Measurements from ENCODE around the gene RPTOR.

RPTOR gene

DNA sequence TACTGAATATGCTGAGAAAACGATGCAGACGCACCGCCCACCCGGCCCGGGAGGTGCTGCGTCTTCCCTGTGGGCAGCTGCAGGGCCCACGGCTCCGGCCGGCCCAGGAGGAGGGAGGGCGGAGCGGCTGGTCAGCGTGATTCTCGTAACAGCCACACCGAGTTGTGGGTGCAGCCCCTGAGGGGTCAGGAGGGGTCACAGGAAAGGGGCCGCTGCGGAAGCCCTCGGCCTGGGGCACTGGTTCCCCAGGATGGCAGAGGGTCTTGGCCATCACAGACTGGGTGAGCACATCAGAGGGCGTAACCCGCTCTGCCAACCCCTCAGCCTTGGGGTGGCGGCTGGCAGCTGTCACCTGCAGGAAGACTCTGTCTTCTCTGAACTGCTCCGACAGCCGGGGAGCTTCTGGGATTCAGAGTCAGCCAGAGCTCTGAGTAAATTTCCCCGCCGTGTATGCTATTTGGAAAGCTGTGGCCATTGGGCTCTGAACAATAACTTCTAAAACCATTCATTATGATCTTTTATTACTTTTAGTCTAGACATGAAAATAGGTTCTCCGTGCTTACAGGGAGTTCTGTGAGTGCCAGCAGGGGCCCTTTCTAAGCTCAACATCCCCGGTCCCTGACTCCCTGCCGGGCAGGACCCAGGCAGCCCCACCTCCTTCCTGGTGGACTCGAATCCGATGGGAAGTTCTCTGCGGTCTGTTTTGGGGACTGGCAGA, 359.6 kb downstream of the RPTOR start:
- no peak overlapping the region for H3K4me3 ChIP-seq (ENCODE audit: low read depth, low read length)
- H3K4me1 ChIP-seq (ENCODE audit: control insufficient read depth, insufficient read depth, low read length): no peaks in the 10 kb centered on the region
- CTCF ChIA-PET: interaction anchor here (0.5 to 1.2 kb wide), 3 partner anchors 11 to 480 kb away, joined by 3 to 5 read pairs (median 3); no protein-coding TSS in a partner anchor
- H3K36me3 ChIP-seq (ENCODE audit: control insufficient read depth in 2 of 2, insufficient read depth in 1 of 2, low read length in 2 of 2): peaks cover 0 to 60% of the 10 kb centered on the region in 2 experiments; a peak in 2 of 3 replicates
- H3K27ac ChIP-seq (ENCODE audit: extremely low read depth, low read depth, low read length): no peak overlapping the region
- H3K9me3 ChIP-seq (ENCODE audit: control insufficient read depth, insufficient read depth, low read depth, low read length): no peaks in the 10 kb centered on the region
- POLR2A ChIA-PET: no interaction called here
- TF ChIP-seq, protein P1, sequence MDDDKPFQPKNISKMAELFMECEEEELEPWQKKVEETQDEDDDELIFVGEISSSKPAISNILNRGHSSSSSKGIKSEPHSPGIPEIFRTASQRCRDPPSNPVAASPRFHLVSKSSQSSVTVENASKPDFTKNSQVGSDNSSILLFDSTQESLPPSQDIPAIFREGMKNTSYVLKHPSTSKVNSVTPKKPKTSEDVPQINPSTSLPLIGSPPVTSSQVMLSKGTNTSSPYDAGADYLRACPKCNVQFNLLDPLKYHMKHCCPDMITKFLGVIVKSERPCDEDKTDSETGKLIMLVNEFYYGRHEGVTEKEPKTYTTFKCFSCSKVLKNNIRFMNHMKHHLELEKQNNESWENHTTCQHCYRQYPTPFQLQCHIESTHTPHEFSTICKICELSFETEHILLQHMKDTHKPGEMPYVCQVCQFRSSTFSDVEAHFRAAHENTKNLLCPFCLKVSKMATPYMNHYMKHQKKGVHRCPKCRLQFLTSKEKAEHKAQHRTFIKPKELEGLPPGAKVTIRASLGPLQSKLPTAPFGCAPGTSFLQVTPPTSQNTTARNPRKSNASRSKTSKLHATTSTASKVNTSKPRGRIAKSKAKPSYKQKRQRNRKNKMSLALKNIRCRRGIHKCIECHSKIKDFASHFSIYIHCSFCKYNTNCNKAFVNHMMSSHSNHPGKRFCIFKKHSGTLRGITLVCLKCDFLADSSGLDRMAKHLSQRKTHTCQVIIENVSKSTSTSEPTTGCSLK (tag by site-specific recombination; IDR thresholded peaks at IDR 0.05): no peak
- TF ChIP-seq TCF7L2 (IDR thresholded peaks at IDR 0.05; ENCODE audit: borderline replicate concordance, low read depth, low read length): no peak
- TF ChIP-seq, protein P2, sequence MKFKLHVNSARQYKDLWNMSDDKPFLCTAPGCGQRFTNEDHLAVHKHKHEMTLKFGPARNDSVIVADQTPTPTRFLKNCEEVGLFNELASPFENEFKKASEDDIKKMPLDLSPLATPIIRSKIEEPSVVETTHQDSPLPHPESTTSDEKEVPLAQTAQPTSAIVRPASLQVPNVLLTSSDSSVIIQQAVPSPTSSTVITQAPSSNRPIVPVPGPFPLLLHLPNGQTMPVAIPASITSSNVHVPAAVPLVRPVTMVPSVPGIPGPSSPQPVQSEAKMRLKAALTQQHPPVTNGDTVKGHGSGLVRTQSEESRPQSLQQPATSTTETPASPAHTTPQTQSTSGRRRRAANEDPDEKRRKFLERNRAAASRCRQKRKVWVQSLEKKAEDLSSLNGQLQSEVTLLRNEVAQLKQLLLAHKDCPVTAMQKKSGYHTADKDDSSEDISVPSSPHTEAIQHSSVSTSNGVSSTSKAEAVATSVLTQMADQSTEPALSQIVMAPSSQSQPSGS (tag by site-specific recombination; IDR thresholded peaks at IDR 0.05; ENCODE audit: low read depth): no peak
- TF ChIP-seq EGR2 (tag by site-specific recombination; IDR thresholded peaks at IDR 0.05; ENCODE audit: low read depth): 0 out of 2 replicates have a peak, but pooled peaks have one; percentile 20
- TF ChIP-seq SP7 (tag by site-specific recombination; IDR thresholded peaks at IDR 0.05): no peak
- TF ChIP-seq ZNF510 (tag by site-specific recombination; IDR thresholded peaks at IDR 0.05; ENCODE audit: insufficient replicate concordance): no peak
- TF ChIP-seq, protein P3, sequence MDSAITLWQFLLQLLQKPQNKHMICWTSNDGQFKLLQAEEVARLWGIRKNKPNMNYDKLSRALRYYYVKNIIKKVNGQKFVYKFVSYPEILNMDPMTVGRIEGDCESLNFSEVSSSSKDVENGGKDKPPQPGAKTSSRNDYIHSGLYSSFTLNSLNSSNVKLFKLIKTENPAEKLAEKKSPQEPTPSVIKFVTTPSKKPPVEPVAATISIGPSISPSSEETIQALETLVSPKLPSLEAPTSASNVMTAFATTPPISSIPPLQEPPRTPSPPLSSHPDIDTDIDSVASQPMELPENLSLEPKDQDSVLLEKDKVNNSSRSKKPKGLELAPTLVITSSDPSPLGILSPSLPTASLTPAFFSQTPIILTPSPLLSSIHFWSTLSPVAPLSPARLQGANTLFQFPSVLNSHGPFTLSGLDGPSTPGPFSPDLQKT (IDR thresholded peaks at IDR 0.05; ENCODE audit: borderline replicate concordance, low read depth, low read length): no peak
- no peak for TF ChIP-seq HOXA7 (CRISPR knock-in tag; IDR thresholded peaks at IDR 0.05; ENCODE audit: borderline replicate concordance)
- TF ChIP-seq ZNF600 (tag by site-specific recombination; IDR thresholded peaks at IDR 0.05): 0 out of 2 replicates have a peak, but pooled peaks have one; percentile 14
- TF ChIP-seq, protein P4, sequence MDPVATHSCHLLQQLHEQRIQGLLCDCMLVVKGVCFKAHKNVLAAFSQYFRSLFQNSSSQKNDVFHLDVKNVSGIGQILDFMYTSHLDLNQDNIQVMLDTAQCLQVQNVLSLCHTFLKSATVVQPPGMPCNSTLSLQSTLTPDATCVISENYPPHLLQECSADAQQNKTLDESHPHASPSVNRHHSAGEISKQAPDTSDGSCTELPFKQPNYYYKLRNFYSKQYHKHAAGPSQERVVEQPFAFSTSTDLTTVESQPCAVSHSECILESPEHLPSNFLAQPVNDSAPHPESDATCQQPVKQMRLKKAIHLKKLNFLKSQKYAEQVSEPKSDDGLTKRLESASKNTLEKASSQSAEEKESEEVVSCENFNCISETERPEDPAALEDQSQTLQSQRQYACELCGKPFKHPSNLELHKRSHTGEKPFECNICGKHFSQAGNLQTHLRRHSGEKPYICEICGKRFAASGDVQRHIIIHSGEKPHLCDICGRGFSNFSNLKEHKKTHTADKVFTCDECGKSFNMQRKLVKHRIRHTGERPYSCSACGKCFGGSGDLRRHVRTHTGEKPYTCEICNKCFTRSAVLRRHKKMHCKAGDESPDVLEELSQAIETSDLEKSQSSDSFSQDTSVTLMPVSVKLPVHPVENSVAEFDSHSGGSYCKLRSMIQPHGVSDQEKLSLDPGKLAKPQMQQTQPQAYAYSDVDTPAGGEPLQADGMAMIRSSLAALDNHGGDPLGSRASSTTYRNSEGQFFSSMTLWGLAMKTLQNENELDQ (tag by site-specific recombination; IDR thresholded peaks at IDR 0.05; ENCODE audit: low read depth): no peak
- TF ChIP-seq ZNF837 (tag by site-specific recombination; IDR thresholded peaks at IDR 0.05): no peak
- TF ChIP-seq HOXC10 (CRISPR knock-in tag; IDR thresholded peaks at IDR 0.05): no peak

DNA sequence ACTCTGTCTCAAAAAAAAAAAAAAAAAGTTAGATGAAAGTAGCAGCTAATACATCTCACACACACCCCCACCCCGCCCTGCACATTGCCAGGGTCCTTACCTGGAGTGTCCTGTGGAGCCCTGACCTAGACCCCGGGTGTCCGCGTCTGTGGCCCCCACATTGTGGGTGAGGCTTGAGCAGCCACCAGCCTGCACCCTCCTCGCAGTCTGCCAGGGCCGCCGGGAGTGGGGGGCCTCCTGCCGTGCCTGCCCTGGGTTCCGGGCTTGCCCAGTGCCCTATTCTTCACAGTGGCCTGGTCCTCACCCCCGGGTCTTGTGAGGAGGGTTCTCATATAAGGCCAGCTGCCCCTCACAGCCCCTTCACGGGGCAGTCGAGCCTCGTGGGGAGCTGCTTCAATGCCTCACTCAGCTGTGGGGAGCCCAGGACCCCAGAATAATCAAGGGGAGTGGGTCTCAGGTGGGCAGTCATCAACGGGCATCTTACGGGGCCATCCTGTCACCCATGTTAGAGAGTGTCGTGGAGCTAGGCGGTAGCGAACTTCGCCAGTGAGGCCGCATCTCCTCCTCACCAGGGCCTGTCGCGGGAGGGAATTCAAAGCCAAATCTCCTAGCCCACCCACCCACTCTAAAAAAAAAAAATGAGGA, 361.1 kb downstream of the RPTOR start:
- peaks cover 0 to 60% of the 10 kb centered on the region in 2 experiments; a peak in 1 of 3 replicates for H3K36me3 ChIP-seq (ENCODE audit: control insufficient read depth in 2 of 2, insufficient read depth in 1 of 2, low read length in 2 of 2)
- CTCF ChIA-PET: interaction anchor here (0.5 to 1.3 kb wide), 2 partner anchors 8 to 192 kb away, joined by 3 to 4 read pairs; no protein-coding TSS in a partner anchor
- no peak overlapping the region for H3K4me3 ChIP-seq (ENCODE audit: low read depth, low read length)
- POLR2A ChIA-PET: no interaction called here
- no peaks in the 10 kb centered on the region for H3K9me3 ChIP-seq (ENCODE audit: control insufficient read depth, insufficient read depth, low read depth, low read length)
- TF ChIP-seq ZBTB7A (tag by site-specific recombination; IDR thresholded peaks at IDR 0.05; ENCODE audit: low read depth): no peak
- TF ChIP-seq ZNF335 (tag by site-specific recombination; conservative IDR thresholded peaks at IDR 0.05): no peak
- TF ChIP-seq ZNF785 (tag by site-specific recombination; IDR thresholded peaks at IDR 0.05): no peak
- H3K27ac ChIP-seq (ENCODE audit: extremely low read depth, low read depth, low read length): no peak overlapping the region
- H3K4me1 ChIP-seq (ENCODE audit: control insufficient read depth, insufficient read depth, low read length): no peaks in the 10 kb centered on the region
